IPS DF 4.7 (cell line): ENCODE measurements around the gene USP1.

Experiments
- DNase-seq: peaks from one replicate; pipeline ENCODE4 v3.0.0-alpha.2; 2013; ENCODE audit warnings: low spot score; ENCODE audit errors: extremely low read depth

USP1 gene

GRCh38 chr1:62426794-62427193 is 10.1 kb upstream of the USP1 start:
- no peak for DNase-seq

GRCh38 chr1:62428351-62428750 is 8.5 kb upstream of the USP1 start:
- DNase-seq, result no peak

GRCh38 chr1:62429581-62429980 is 7.3 kb upstream of the USP1 start:
- DNase-seq, result no peak

DNA sequence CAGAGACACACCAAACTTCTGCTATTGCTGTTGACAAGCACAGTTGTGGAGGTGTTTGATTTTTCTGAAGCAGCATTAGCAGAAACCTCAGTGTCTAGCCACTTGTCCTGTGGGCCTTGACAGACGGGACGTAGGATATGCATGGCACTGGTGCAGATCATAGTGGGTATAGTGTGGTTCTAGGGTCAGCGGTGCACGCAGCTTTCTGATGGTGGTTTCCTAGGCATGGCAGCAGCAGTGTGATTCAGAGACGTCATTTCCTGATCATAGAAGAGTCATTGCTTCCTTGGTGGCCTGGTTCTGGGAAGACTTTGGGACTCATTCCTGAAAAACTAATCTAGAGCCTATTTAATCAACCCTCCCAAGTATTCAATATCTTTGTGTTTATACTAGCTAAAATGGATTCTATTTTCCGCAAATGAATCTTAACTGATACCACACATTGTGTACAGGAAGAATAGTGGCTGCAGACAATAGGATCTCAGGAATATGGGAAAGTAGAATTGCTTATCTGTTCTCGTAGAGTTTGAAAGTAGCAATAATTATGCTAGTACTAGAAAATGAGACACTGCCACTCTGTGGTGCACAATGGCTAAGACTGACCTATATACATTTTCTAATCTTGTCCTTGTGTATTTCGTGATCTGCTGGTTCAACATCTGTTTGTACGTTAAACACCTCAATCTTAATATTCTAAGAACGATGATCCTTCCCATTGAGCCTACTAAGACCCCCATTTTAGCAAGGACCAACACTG is 2.8 kb upstream of the USP1 start:
- no peak for DNase-seq

DNA sequence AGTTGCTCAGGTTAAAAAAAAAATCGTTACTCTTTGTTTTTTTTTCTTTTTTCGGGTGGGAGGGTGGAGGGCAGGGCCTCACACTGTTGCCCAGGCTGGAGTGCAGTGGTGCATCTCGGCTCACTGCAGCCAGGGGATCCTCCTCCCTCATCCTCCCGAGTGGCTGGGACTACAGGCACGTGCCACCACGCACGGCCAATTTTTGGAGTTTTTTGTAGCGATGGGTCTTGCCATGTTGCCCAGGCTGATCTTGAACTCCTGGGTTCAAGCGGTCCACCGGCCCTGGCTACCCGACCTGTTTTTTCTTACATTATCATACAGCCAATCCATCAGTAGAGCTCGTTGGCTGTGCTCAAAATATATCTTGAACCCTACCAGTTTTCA is 2.2 kb upstream of the USP1 start:
- DNase-seq, result no peak

GRCh38 chr1:62435231-62436038 is 1.4 kb upstream of the USP1 start:
- DNase-seq, result no peak

GRCh38 chr1:62436039-62436465 is 797 bp upstream of the USP1 start:
- DNase-seq, result no peak

DNA sequence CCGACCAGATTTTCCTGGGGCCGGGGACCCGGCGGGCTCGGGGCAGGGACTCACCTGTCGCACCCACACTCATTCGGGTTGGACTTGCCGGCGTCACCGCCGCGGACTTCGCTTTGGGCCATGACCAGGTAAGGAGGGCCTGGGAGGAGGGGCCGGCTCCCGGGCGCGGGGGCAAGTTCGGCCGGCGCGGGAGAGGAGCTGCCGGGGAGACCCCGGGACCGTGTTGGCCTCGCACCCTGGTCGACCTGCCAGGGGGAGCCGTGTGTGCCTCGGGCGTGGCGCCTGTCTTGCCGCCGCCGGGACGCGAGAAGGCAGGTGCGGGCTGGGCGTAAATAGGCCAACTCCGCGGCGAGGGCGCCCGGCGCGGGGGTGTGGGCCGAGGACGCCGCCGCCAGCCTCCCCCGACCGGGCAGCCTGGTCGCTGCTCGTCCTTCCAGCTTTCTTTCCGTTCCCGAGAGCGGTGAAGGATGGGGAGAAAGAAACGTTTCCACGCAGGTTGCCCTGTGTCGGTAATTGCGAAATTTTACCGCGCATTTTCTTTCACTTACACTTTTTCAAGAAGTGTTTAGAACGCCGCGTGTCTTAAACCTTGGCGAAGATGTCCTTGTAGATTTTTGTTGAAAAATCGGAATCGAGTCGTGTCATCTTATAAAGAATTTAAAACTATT is 558 bp downstream of the USP1 start:
- DNase-seq, result no peak

DNA sequence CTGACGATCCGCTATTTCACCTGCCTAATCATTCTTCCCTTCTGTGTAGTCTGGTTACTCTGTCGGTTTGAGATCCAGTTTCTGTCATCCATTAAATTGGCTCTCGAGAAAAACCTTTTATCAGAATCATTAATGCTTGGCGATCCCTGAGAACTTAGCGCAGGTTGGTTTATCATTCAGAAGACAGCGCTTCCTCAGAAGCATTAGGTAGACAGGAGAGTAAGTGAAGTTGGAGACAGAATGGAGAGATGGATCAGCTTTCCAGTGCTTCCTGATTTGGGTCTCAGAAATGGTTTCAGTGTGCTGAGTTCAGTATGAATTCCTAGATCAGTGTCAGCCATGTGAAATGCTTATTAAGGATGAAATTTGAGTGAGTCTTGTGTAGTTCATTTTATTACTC is 1.3 kb downstream of the USP1 start:
- no peak for DNase-seq

DNA sequence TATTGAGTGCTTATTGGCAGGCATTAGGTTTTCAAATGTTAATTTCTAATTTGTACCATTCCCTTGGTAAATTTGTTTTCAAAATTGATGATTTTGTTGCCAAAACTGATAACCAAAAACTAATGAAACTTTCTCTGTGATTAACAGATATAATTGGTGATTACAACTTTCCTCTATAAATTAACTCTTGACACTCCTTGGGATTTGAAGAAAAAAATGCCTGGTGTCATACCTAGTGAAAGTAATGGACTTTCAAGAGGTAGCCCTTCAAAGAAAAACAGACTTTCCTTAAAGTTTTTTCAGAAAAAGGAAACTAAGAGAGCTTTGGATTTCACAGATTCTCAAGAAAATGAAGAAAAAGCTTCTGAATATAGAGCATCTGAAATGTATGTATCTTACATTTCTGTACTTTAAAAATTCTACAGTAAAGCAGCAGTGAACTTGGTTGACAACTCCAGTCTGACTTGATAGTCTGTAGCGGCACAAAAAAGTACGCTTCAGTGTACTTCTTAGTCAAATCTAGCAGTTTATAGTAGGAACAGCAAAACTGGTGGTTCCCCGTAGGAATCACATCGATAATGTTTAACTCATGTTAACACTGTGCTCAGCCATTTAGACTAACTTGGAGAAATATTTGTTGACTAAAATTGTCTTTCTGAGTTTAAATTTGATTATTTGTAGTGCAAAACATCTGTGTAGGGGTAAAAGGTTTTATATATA is 3.0 kb downstream of the USP1 start:
- DNase-seq, result no peak

DNA sequence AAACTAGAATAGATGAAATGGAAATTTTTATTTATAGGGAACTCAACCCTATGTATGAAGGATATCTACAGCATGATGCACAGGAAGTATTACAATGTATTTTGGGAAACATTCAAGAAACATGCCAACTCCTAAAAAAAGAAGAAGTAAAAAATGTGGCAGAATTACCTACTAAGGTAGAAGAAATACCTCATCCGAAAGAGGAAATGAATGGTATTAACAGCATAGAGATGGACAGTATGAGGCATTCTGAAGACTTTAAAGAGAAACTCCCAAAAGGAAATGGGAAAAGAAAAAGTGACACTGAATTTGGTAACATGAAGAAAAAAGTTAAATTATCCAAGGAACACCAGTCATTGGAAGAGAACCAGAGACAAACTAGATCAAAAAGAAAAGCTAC is 7.9 kb downstream of the USP1 start:
- no peak for DNase-seq

DNA sequence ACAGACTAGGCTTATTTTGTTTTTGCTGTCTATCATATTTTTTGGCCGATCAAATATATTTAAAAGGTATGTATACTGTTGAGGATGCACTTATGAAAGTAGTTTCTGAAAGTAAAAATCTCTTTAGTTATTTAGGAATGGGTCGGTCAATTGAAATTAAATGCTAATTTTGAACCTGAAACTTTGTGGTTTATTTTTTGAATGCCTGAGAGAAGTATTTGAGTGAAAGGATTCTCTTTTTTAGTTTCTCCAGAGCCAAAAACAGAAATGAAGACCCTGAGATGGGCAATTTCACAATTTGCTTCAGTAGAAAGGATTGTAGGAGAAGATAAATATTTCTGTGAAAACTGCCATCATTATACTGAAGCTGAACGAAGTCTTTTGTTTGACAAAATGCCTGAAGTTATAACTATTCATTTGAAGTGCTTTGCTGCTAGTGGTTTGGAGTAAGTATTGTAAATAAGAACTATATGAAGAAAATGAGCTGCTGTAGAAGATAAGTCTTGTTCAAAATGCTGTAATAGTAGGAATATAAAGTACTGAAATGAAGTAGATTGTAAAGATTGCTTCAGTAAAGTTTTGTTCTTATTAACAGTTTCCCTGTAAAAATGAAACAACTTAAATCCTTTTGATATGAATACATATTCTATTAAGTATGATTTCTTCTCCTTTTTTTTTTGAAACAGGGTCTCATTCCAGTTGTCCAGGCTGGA is 11.5 kb downstream of the USP1 start:
- no peak for DNase-seq

GRCh38 chr1:62450301-62450700 is 13.5 kb downstream of the USP1 start:
- DNase-seq, result no peak

DNA sequence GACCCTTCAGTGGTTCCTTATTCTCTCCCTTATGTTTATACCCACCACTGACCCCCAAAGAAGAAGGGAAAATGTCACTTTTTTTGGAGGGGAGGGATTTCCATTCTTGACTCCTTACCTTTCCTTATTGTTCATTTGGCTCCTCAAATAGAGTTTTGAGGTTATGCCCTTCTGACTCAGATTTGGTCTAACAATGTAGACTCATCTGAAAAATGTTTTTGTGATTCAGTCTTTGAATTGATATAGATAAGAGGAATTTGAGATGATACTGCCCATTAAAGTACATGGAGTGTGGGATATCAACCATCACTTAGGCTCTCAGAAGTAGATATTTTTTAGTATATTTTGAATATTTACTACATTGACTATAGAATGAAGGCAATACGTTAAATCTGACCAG is 16.1 kb downstream of the USP1 start:
- no peak for DNase-seq

GRCh38 chr1:62457955-62458354 is 21.1 kb downstream of the USP1 start:
- DNase-seq, result no peak

GRCh38 chr1:62462370-62462769 is 25.5 kb downstream of the USP1 start:
- no peak for DNase-seq

GRCh38 chr1:62467092-62467491 is 30.2 kb downstream of the USP1 start:
- no peak for DNase-seq

DNA sequence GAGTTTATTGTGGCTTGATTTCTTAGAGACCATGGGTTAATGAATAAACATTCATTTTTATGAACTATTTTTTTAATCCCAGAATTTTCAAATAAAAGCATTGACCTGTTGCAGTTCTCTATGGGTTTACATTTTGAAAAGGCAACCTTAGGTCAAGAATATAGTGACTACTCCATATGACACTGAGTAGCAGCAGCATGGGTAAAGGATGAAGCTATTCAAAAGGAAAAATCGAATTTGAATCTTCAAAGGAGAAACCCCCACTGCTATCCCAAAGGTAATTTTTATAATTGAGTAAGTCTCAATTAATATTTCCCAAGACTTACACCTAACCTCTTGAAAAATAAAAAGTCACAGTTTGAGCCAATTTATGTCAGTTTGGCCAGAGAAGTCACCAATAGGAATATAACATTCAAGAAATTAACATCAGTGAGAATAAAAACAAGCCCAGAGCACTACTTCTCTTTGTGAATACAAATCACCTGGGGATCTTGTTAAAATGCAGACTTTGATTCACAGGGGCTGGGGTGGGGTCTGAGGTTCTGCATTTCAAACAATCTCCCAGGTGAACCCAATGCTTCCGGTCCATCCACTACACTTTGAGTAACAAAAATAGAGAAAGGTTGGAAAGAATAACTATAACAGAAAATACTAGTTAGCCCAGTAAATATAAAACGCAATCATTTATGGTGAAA is 39.8 kb downstream of the USP1 start:
- no peak for DNase-seq

DNA sequence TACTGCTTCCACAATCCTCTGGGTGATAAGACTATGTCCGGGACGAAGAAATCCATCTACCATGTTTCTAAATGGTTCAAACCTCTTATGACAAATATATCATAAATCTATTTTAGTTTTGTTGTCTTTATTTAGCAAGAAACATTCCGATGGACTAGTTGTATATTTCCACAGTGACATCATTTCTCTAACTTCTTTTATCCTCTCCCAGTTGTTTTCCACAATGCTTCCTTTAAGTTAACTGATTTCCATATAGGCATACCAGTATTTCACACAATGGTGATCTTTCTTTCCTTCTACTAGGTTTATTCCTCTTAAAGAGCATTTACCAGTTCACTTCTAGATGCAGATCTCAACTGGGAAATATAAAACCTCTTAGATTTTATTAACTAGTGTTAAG is 44.8 kb downstream of the USP1 start:
- DNase-seq, result no peak

DNA sequence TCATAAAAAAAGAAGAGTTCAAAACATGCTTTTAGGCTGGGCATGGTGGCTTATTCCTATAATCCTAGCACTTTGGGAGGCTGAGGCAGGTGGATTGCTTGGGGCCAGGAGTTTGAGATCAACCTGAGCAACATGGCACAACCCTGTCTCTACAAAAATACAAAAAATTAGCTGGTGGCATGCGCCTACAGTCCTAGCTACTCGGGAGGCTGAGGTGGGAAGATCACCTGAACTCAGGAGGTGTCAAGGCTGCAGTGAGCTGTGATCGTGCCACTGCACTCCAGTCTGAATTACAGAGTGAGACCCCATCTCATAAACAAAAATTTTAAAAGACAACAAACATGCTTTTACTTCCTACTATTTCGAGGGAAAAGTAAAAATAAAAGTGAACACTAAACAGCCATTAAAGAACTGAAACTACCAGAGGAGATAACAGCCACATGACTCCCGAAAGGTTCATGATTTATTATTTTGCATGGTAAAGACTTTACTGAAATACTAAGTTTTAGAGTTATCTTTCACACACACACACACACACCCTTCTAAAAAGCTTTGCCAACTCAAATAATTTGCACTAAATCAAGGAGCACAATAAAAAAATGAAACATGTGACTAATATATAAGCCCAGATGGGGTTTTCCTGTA is 48.1 kb downstream of the USP1 start:
- no peak for DNase-seq
